ENCODE measurements around the gene NAGLU.

DNA sequence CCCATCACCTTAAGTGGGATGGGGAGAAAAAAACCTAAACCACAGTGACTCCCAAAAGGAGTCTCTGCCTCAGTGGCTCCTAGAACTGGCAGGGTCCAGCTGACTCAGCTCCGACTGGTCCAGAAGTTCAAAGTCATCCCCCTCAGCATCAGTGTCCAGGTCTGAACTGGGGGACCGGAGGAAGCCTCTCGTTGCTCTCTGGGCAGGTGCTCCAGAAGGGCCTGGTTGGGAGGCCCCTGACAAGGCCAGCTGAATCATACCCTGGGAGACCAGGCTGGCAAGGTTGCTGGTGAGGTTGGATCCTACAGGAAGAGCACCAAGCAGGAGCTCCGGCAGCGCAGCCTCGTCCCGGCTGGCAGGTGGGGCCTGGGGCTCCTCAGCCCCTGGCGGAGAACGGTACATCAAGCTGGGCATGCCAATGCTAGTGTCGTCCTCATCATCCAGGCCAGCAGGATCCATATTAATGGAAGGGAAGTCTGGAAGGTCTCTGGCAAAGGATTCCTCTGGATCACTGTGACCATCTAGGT lies 45.8 kb downstream of the NAGLU start:
- TF ChIP-seq, protein P1, sequence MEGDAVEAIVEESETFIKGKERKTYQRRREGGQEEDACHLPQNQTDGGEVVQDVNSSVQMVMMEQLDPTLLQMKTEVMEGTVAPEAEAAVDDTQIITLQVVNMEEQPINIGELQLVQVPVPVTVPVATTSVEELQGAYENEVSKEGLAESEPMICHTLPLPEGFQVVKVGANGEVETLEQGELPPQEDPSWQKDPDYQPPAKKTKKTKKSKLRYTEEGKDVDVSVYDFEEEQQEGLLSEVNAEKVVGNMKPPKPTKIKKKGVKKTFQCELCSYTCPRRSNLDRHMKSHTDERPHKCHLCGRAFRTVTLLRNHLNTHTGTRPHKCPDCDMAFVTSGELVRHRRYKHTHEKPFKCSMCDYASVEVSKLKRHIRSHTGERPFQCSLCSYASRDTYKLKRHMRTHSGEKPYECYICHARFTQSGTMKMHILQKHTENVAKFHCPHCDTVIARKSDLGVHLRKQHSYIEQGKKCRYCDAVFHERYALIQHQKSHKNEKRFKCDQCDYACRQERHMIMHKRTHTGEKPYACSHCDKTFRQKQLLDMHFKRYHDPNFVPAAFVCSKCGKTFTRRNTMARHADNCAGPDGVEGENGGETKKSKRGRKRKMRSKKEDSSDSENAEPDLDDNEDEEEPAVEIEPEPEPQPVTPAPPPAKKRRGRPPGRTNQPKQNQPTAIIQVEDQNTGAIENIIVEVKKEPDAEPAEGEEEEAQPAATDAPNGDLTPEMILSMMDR (IDR thresholded peaks at IDR 0.05): no peak
- TF ChIP-seq POLR2A (IDR thresholded peaks at IDR 0.05): no peak
